ENCODE data around the gene GRIK5.

Gene GRIK5

GRCh38 chr19:42010245-42011126, 59.5 kb downstream of the GRIK5 start (continued):
- TF ChIP-seq ZBTB11 (tag by site-specific recombination; conservative IDR thresholded peaks at IDR 0.05; ENCODE audit: low read depth) (no peak), PRDM1 (tag by site-specific recombination; IDR thresholded peaks at IDR 0.05) (no peak), ZBTB49 (tag by site-specific recombination; IDR thresholded peaks at IDR 0.05; ENCODE audit: low read depth) (no peak), ZNF174 (tag by site-specific recombination; IDR thresholded peaks at IDR 0.05) (no peak), ZSCAN16 (tag by site-specific recombination; IDR thresholded peaks at IDR 0.05) (0 out of 2 replicates have a peak, but pooled peaks have one; percentile 26), HOXC10 (CRISPR knock-in tag; IDR thresholded peaks at IDR 0.05) (no peak), ZBTB17 (tag by site-specific recombination; IDR thresholded peaks at IDR 0.05) (peak; percentile 89), KLF17 (tag by site-specific recombination; IDR thresholded peaks at IDR 0.05) (no peak), ZNF274 (IDR thresholded peaks at IDR 0.05; ENCODE audit: low read length) (no peak), ZNF274 (tag by site-specific recombination; IDR thresholded peaks at IDR 0.05; ENCODE audit: borderline replicate concordance) (no peak), ZNF645 (tag by site-specific recombination; IDR thresholded peaks at IDR 0.05) (no peak), ZSCAN4 (tag by site-specific recombination; IDR thresholded peaks at IDR 0.05) (no peak; the same call in 1 of the 2 replicates), ZNF148 (tag by site-specific recombination; IDR thresholded peaks at IDR 0.05; ENCODE audit: borderline replicate concordance) (no peak), EGR2 (tag by site-specific recombination; IDR thresholded peaks at IDR 0.05; ENCODE audit: low read depth) (peak; percentile 45), HOXA7 (CRISPR knock-in tag; IDR thresholded peaks at IDR 0.05; ENCODE audit: borderline replicate concordance) (no peak), ZNF214 (tag by site-specific recombination; IDR thresholded peaks at IDR 0.05; ENCODE audit: borderline replicate concordance) (no peak), ZNF530 (tag by site-specific recombination; IDR thresholded peaks at IDR 0.05; ENCODE audit: low read depth) (no peak), ZNF184 (tag by site-specific recombination; IDR thresholded peaks at IDR 0.05) (no peak), AEBP2 (tag by site-specific recombination; IDR thresholded peaks at IDR 0.05; ENCODE audit: borderline replicate concordance) (no peak), ZNF843 (tag by site-specific recombination; IDR thresholded peaks at IDR 0.05) (no peak), ZNF561 (tag by site-specific recombination; IDR thresholded peaks at IDR 0.05; ENCODE audit: borderline replicate concordance) (no peak), SP7 (tag by site-specific recombination; IDR thresholded peaks at IDR 0.05) (0 out of 2 replicates have a peak, but pooled peaks have one; percentile 24), FEZF1 (tag by site-specific recombination; IDR thresholded peaks at IDR 0.05) (no peak), KLF1 (tag by site-specific recombination; IDR thresholded peaks at IDR 0.05) (no peak), ZNF521 (tag by site-specific recombination; IDR thresholded peaks at IDR 0.05) (no peak), ZNF707 (tag by site-specific recombination; IDR thresholded peaks at IDR 0.05) (no peak)
